CD4-positive, CD25-positive, alpha-beta regulatory T cell (primary cell): ENCODE results near the gene CHEK2. TPM values are rescaled to one million over a fixed set of nuclear protein-coding genes. Genes with fewer than 3 reads are reported as not detected.
"Not testable (repeated sequence)": the region's sequence is repeated elsewhere in the genome, so short reads cannot be mapped to it uniquely, and the experiment has no call there.

Experiments
- ATAC-seq, 2 donors: fragments of 150-1000 bp; cut with Tn5 transposase; one replicate each; pipeline ENCODE4 v1.10.0; 2021; ENCODE audit warnings: low read depth in 2 of 2, moderate number of reproducible peaks in 2 of 2, moderate library complexity in 1 of 2
- DNase-seq, 3 donors: peaks; one replicate each; pipeline versions ENCODE4 v3.0.0 to v3.0.0-alpha.2; 2012 to 2022; ENCODE audit warnings: mixed read lengths in 1 of 3
- H3K27ac ChIP-seq: one replicate; pipeline ENCODE4 v1.7.0; 2013; ENCODE audit warnings: mild to moderate bottlenecking, low read length; ENCODE audit not compliant: insufficient read depth, poor library complexity, severe bottlenecking
- H3K27me3 ChIP-seq: one replicate; pipeline ENCODE4 v1.7.0; 2013; ENCODE audit warnings: low read length; ENCODE audit not compliant: control insufficient read depth, insufficient read depth
- H3K36me3 ChIP-seq: one replicate; pipeline ENCODE4 v1.7.0; 2013; ENCODE audit warnings: mild to moderate bottlenecking, low read length, moderate library complexity; ENCODE audit not compliant: control insufficient read depth, insufficient read depth
- H3K4me1 ChIP-seq: 2 replicates; pipeline ENCODE4 v1.7.0; 2013; ENCODE audit warnings: mild to moderate bottlenecking, low read length; ENCODE audit not compliant: insufficient read depth, control insufficient read depth, poor library complexity, severe bottlenecking
- H3K4me3 ChIP-seq: one replicate; pipeline ENCODE4 v1.7.0; 2013; ENCODE audit warnings: low read depth, mild to moderate bottlenecking, low read length, moderate library complexity
- H3K9me3 ChIP-seq, 2 experiments: 1 replicate in 1 of 2; 2 replicates in 1 of 2; pipeline ENCODE4 v1.7.0; 2013; ENCODE audit warnings: low read length in 2 of 2, mild to moderate bottlenecking in 1 of 2, moderate library complexity in 1 of 2; ENCODE audit not compliant: control insufficient read depth in 2 of 2
- H3K27ac Mint-ChIP-seq, 3 donors: one replicate each; pipeline ENCODE4 v1.8.0; 2020 to 2022; ENCODE audit warnings: mild to moderate bottlenecking in 3 of 3, mixed read lengths in 3 of 3, moderate library complexity in 2 of 3
- H3K27me3 Mint-ChIP-seq: one replicate; pipeline ENCODE4 v1.8.0; 2022; ENCODE audit warnings: mild to moderate bottlenecking, mixed read lengths
- H3K36me3 Mint-ChIP-seq: one replicate; pipeline ENCODE4 v1.8.0; 2020; ENCODE audit warnings: mixed read lengths
- H3K4me1 Mint-ChIP-seq, 4 donors: one replicate each; pipeline ENCODE4 v1.8.0; 2020 to 2022; ENCODE audit warnings: mixed read lengths in 4 of 4, mild to moderate bottlenecking in 1 of 4
- H3K4me3 Mint-ChIP-seq, 4 donors: one replicate each; pipeline ENCODE4 v1.8.0; 2020 to 2022; ENCODE audit warnings: mild to moderate bottlenecking in 4 of 4, mixed read lengths in 4 of 4, moderate library complexity in 3 of 4
- H3K9me3 Mint-ChIP-seq, 7 donors: one replicate each; pipeline ENCODE4 v1.8.0; 2020 to 2022; ENCODE audit warnings: mixed read lengths in 7 of 7, mild to moderate bottlenecking in 3 of 7, moderate library complexity in 2 of 7
- polyA plus RNA-seq, 4 donors: library from polyadenylated mRNA; unstranded; fragments of 300-500 nt; fragmentation: Illumina TruSeq; gene quantifications; one replicate each; pipeline ENCODE4 v1.2.3, GENCODE V29; 2021
- total RNA-seq: library from RNA; stranded (reverse); gene quantifications from one replicate; pipeline ENCODE4 v1.2.3, GENCODE V29; 2022

The CHEK2 gene
- total and polyA plus RNA-seq, 5 donors from 2014 or later, result 6.9 to 11.8 (median 8.9) TPM

DNA sequence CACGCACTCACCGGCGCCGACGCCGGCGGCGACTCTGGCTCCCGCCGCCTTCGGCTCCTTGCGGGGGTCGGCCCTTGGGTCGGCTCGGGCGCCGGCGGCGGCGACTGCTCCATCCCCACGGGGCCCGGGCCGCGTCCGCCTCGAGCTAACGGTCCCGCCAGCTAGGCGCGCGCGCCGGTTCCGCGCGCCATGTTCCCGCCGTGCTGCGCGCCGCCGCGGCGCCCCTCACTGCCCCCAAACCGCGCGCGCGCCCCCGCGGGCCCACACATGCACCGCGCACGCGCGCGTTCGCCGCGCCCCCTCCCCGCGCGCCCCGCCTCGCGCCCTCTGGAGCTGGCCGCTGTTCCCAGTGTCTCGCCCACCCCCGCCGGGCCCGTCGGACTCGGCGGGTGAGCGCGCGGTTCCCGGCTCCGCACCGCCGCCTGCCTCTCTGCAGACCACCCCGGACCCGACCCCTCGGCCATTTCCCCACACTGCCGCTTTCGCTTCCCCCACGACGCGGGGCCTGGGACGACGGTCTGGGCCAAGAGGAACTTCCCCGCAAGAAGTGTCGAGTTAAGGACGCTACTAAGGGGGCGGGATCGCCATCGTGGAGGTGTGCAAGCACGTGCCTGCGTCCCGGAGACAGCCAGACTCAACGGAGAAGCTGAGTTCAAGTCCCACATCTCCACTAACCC, 61.9 kb downstream of the CHEK2 start, which contains the start of gene TTC28:
TTC28 (minus strand) TSS at position 230 of the 677 bp plus-strand sequence; CDS start at position 113, 117 bp downstream.
- not testable (repeated sequence) for H3K4me3 ChIP-seq, ATAC-seq, H3K27ac ChIP-seq, H3K9me3 Mint-ChIP-seq, H3K36me3 ChIP-seq, H3K9me3 ChIP-seq, H3K36me3 Mint-ChIP-seq
- DNase-seq, result peak in 2 of 3 donors; percentile 4 to 15
- Mint-ChIP-seq H3K27ac (peak within 1 kb of the TSS in 1 of 3 donors; percentile 74), H3K27me3 (peaks cover 61% of the 10 kb centered on the region), H3K4me1 (peaks cover 0 to 18% (median 8%) of the 10 kb centered on the region in 4 donors), H3K4me3 (peak within 1 kb of the TSS; percentile 84 to 93 (median 86))
- peaks cover 12% of the 10 kb centered on the region for H3K4me1 ChIP-seq
- H3K27me3 ChIP-seq, result peaks cover 20% of the 10 kb centered on the region

DNA sequence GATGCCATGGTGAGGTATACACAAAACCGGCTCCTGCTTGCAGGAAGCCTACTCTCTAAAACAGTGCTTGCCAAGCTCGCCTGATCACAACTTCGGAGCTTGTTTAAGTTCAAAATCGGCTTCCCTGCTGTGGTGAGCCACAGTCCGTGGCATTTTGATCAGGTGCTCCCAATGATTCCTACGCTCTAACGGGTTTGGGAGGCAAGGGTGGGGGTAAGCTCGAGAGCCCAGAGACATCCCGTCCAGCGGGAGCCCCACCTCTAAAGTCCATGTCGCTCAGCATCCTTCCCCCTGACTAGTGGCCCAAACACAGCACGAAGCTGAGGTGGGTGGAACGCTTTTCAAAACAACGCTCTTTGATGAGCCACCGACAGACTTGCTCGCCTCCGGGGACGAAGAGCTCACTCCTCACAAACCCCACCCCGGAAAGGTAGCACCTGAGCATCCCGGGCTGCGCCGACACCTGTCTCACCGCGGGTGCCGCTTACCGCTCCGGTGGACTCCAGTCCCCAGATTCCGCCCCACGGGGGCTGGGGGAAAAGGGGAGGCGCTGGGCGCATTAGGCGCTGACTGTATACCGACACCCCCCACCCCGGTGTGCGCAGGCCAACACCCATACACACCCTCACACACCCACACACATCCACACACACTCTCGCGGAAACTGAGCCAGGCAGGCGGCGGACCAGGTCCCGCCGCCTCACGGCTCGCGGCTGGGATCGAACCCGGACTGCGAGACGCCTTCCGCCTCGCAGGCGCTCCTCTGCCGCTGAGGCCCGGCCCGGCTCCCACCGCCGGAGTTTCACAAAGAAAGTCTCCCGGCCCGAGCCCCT, 62.6 kb downstream of the CHEK2 start:
- H3K36me3 ChIP-seq, H3K9me3 Mint-ChIP-seq, H3K36me3 Mint-ChIP-seq, H3K27ac ChIP-seq, H3K9me3 ChIP-seq, ATAC-seq, H3K4me3 ChIP-seq: not testable (repeated sequence)
- DNase-seq, result peak in 1 of 3 donors; percentile 6
- Mint-ChIP-seq H3K27me3 (peaks cover 69% of the 10 kb centered on the region), H3K27ac (peak overlapping the region in 1 of 3 donors; percentile 74), H3K4me1 (peaks cover 4 to 25% (median 15%) of the 10 kb centered on the region in 4 donors), H3K4me3 (peak overlapping the region; percentile 6 to 78 (median 72))
- H3K4me1 ChIP-seq, result peaks cover 20% of the 10 kb centered on the region
- peaks cover 21% of the 10 kb centered on the region for H3K27me3 ChIP-seq

DNA sequence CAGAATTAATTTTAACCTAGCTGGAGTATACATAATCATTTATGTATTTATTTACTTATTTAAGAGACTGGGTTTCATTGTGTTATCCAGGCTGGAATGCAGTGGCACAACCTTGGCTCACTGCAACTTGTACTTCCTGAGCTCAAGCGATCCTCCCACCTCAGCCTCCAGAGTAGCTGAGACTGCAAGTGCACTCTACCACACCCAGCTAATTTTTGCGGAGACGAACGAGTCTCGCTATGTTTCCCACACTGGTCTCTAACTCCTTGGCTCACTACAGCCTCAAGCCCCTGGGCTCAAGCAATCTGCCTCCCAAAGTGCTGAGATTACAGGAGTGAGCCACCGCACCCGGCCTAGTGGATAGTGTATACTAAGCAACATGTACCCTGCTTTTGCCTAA, 63.5 kb downstream of the CHEK2 start:
- Mint-ChIP-seq H3K4me1 (peaks cover 11 to 34% (median 22%) of the 10 kb centered on the region in 4 donors), H3K27me3 (peaks cover 77% of the 10 kb centered on the region), H3K4me3 (peak overlapping the region in 1 of 4 donors; percentile 43)
- DNase-seq, H3K36me3 Mint-ChIP-seq, H3K9me3 ChIP-seq, ATAC-seq, H3K36me3 ChIP-seq, H3K9me3 Mint-ChIP-seq, H3K27ac ChIP-seq, H3K27ac Mint-ChIP-seq, H3K4me3 ChIP-seq: not testable (repeated sequence)
- peaks cover 28% of the 10 kb centered on the region for H3K4me1 ChIP-seq
- peaks cover 23% of the 10 kb centered on the region for H3K27me3 ChIP-seq

DNA sequence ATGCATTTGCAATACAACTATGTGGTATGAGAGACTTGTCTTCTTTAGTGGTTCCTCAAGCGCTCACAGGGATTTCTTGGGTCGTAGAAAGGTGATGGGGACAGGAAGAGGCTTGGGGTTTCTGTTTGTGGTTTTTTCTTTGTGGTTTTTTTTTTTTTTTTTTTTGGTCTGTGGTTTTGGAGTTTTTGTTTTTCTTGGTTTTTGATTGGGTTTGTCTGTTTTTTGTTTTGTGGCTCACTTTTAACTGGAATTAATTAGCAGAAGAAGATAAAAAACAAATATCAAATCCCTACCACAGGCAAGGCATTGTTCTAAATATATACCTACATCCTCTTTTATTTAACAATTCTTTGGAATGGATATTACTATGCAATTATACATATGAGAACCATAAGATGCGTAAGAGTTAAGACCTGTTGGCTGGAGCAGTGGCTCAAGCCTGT, 67.5 kb downstream of the CHEK2 start:
- Mint-ChIP-seq H3K27me3 (peaks cover 64% of the 10 kb centered on the region), H3K36me3 (peaks cover 3% of the 10 kb centered on the region), H3K4me3 (peak overlapping the region; percentile 81 to 96 (median 86)), H3K27ac (peak overlapping the region; percentile 66 to 83 (median 83)), H3K9me3 (peaks cover 1 to 8% (median 3%) of the 10 kb centered on the region in 7 donors), H3K4me1 (peaks cover 12 to 31% (median 22%) of the 10 kb centered on the region in 4 donors)
- DNase-seq (peak in 2 of 3 donors; percentile 58 to 79), ATAC-seq (peak; percentile 60 to 65)
- H3K9me3 ChIP-seq, result peaks cover 4 to 5% of the 10 kb centered on the region in 2 experiments
- no peaks in the 10 kb centered on the region for H3K36me3 ChIP-seq
- H3K27ac ChIP-seq, result no peak overlapping the region
- H3K4me3 ChIP-seq, result peak overlapping the region; percentile 48
- H3K4me1 ChIP-seq, result peaks cover 25% of the 10 kb centered on the region
- peaks cover 33% of the 10 kb centered on the region for H3K27me3 ChIP-seq

DNA sequence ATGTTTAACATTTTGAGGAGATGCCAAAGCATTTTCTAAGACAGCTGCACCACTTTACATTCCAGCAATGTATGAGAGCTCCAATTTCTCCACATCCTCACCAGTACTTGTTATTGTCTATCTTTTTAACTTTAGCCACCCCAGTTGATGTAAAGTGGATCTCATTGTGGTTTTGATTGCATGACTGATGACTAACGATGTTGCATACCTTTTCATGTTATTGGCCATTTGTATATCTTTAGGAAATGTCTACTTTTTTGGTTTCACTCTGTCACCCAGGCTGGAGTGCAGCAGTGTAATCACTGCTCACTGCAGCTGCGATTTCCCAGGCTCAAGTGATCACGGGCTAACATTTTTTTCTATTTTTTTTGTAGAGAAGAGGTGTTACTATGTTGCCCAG, 70.9 kb downstream of the CHEK2 start:
- H3K27me3 Mint-ChIP-seq, result peaks cover 40% of the 10 kb centered on the region
- Histone ChIP-seq H3K27ac (no peak overlapping the region), H3K4me1 (peaks cover 23% of the 10 kb centered on the region), H3K36me3 (no peaks in the 10 kb centered on the region), H3K27me3 (peaks cover 25% of the 10 kb centered on the region), H3K4me3 (no peak overlapping the region), H3K9me3 (peaks cover 4 to 5% of the 10 kb centered on the region in 2 experiments)
- no peak for DNase-seq
- peaks cover 3% of the 10 kb centered on the region for H3K36me3 Mint-ChIP-seq
- peaks cover 1 to 8% (median 3%) of the 10 kb centered on the region in 7 donors for H3K9me3 Mint-ChIP-seq
- peaks cover 12 to 29% (median 20%) of the 10 kb centered on the region in 4 donors for H3K4me1 Mint-ChIP-seq
- H3K4me3 Mint-ChIP-seq, result no peak overlapping the region
- ATAC-seq, result no peak
- H3K27ac Mint-ChIP-seq, result no peak overlapping the region

DNA sequence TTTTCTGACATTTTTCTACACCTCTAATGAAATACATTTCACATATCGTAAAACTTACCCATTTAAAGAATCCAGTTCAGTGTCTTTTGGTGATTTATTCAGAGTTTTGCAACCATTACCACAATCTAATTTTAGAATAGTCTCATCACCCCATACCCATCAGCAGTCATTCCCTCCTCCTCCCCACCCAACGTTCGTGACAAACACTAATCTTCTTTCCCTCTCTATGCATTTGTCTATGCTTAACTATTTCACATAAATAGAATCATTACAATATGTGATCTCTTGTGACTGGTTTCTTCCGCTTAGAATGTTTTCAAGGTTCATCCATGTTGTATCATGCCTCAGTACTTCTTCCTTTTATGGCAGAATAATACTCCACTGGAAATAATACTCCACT, 71.5 kb downstream of the CHEK2 start:
- no peak overlapping the region for H3K27ac Mint-ChIP-seq
- peaks cover 3% of the 10 kb centered on the region for H3K36me3 Mint-ChIP-seq
- ATAC-seq, result no peak
- DNase-seq, result no peak
- H3K27ac ChIP-seq, result no peak overlapping the region
- no peak overlapping the region for H3K4me3 Mint-ChIP-seq
- peaks cover 4 to 5% of the 10 kb centered on the region in 2 experiments for H3K9me3 ChIP-seq
- peaks cover 1 to 8% (median 3%) of the 10 kb centered on the region in 7 donors for H3K9me3 Mint-ChIP-seq
- H3K4me1 Mint-ChIP-seq, result peaks cover 12 to 27% (median 20%) of the 10 kb centered on the region in 4 donors
- H3K4me1 ChIP-seq, result peaks cover 20% of the 10 kb centered on the region
- H3K36me3 ChIP-seq, result no peaks in the 10 kb centered on the region
- H3K27me3 ChIP-seq, result peaks cover 22% of the 10 kb centered on the region
- H3K27me3 Mint-ChIP-seq, result peaks cover 34% of the 10 kb centered on the region
- no peak overlapping the region for H3K4me3 ChIP-seq

DNA sequence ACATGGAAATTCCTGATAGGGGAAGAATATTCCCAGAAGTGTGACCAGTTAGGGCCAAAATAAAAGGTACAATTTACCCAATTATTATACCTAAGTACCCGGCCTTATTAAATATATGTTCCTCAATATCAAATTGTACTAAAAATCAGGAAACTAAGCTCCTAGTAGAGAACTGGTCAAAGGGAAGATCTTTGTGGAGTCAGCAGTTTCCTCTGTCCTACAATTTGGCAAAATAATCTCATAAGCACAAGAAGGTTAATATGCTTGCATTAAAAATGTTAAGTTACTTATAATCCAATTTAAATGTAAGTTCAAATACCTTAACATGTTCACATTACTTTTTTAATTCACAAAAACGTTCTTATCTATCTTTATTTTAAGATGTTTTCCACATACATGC, 72.2 kb downstream of the CHEK2 start:
- Mint-ChIP-seq H3K4me3 (no peak overlapping the region), H3K9me3 (peaks cover 1 to 8% (median 3%) of the 10 kb centered on the region in 7 donors), H3K36me3 (peaks cover 3% of the 10 kb centered on the region), H3K27ac (no peak overlapping the region), H3K27me3 (peaks cover 26% of the 10 kb centered on the region), H3K4me1 (peaks cover 12 to 19% (median 15%) of the 10 kb centered on the region in 4 donors)
- H3K27me3 ChIP-seq, result peaks cover 16% of the 10 kb centered on the region
- peaks cover 12% of the 10 kb centered on the region for H3K4me1 ChIP-seq
- H3K9me3 ChIP-seq, result peaks cover 4 to 5% of the 10 kb centered on the region in 2 experiments
- no peaks in the 10 kb centered on the region for H3K36me3 ChIP-seq
- H3K4me3 ChIP-seq, result no peak overlapping the region
- no peak overlapping the region for H3K27ac ChIP-seq
- no peak for ATAC-seq
- DNase-seq, result no peak
